NCI-H2081 (cell line): ENCODE measurements around the gene MYL12B.
"Not testable (repeated sequence)": the region's sequence is repeated elsewhere in the genome, so short reads cannot be mapped to it uniquely, and the experiment has no call there.

Source experiments
- DNase-seq, 2 experiments: peaks; one replicate each; lab custom pipeline; 2025; lab: John Stamatoyannopoulos, UW

The MYL12B gene

DNA sequence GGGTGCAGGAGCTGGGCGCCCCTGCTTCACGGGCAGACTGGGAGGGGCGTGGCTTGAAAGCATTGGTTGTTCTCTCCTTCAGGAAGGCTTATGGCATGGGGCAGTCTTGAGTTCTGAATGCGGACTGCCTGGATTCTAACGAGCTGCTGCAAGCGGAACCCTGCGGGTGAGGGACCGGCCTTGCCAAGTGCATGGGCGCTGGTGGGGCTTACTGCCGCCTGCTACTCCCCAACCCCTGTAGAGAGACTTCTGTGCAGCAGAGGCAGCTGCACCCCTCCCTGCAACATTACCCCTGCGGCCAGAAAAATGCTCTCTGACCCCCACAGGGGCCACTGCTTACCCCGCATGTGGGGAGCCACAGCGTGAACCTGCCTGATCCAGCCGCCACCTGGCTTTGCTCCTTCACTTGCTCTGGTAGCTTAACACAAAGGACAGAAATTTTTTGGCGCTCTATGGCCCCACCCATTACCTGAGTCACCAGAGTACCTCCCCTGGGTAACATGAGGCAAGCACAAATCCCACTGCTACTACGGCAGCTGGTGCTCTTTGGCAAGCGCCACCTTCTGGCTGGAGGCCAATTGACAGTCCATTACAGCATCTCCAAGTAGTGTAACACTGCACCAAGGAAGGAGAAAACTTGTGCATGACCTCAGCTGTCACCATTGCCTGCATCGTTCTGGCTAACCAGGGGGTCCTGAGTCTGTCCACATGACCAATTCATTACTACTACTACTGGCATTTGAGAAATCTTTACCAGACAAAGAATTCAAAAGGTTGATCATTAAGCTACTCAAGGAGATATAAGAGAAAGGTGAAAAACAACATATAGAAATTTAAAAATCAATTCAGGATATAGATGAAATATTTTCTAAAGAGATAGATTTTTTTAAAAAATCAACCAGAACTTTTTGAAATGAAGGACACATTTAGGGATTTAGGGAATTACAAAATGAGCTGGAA, 35.4 kb downstream of the MYL12B start:
- peak; percentile 91 to 96 for DNase-seq

DNA sequence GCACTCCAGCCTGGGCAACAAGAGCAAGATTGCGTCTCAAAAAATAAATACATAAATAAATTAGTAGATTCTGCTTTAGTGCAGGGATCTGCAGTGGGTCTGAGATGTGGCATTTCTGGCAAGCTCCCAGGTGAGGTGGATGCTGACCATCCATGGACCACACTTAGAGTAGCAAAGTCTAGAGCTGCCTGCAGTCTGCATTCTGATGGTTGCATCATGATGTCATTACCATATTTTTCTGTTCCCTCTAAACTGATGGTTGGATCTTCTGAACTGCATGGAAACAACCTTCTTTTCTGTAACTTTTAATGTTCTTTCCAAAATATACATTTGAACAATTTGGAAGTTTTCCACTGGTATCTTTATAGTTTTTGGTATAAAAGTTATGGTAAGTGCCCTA, 42.9 kb downstream of the MYL12B start:
- no peak for DNase-seq

DNA sequence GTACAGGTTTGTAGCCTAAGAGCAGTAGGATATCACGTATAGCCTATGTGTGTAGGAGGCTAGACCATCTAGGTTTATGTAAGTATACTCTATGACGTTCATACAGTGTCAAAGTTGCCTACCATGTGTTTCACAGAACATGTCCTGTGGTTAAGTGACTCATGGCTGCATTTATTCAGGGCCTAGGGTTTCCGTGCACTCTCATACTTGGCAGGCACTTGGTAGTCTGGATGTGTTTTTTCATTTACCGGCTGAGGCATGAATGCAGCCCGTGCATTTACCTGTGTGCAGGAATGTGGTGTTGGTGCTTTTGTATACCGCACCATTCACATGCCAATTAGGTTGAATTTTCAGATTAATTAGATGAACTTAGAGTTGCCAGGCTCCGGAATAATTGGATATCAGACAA, 43.4 kb downstream of the MYL12B start:
- DNase-seq, result no peak

DNA sequence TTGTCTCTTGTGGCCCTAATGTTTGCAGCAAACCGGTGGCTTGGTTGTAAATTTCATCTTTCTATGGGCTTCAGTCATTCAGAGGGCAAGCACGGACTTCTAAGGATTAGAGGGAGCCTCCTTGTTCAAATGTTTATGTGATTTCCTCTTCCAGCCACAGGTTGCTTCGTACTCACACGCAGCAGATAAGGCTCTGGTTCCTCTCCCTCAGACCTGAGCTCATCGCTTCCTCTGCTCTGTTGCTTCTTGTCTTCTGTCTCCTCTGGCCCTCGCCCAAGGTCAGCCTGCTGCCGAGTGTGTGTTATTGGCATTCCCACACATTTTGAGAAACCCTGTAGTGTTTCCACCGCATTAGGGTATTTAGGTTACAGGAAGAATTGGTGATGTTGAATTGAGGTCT, 44.0 kb downstream of the MYL12B start:
- DNase-seq, result no peak

DNA sequence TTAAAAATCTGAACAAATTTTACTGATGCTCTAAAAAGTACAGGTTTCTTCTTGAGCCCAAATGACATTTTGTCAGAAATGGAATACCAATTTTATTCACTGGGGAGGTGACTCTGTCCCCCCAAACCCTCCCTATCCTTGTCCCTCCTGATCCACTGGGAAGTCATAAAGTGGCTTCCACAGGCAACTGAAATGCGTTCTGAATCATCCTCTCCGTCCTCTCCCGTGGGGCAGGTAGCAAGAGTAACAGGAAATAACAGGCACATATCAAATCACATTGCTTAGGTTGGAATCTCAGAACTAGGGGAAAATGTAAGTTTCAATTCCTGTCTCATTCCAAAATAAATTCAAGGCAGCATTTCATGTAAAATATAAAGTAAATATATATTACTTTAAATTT, 44.5 kb downstream of the MYL12B start:
- no peak for DNase-seq

DNA sequence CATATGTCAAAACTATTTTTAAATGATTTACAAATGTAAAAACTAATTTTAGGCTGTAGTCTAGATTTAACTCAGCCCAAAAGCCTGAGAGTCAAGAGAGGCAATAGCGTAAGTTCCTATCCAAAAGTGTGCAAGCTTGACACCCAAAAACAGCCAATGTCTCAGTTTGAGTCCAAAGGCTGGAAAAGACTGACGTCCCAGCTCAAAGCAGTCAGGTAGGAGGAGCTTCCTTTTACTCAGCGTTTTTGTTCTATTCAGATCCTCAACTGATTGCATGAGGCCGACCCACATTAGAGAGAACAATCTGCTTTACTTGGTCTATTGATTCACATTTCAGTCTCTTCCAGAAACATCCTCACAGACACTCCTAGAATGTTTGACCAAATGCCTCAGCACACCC, 51.8 kb downstream of the MYL12B start:
- no peak for DNase-seq

DNA sequence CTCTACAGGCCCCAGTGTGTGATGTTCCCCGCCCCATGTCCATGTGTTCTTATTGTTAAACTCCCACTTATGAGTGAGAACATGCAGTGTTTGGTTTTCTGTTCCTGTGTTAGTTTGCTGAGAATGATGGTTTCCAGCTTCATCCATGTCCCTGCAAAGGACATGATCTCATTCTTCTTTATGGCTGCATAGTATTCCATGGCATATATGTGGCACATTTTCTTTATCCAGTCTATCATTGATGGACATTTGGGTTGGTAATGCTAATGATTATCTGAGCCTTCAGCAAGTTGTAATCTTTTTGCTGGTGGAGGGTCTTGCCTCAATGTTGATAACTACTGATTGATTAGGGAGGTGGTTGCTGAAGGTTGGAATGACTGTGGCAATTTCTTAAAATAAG, 53.4 kb downstream of the MYL12B start:
- not testable (repeated sequence) for DNase-seq

DNA sequence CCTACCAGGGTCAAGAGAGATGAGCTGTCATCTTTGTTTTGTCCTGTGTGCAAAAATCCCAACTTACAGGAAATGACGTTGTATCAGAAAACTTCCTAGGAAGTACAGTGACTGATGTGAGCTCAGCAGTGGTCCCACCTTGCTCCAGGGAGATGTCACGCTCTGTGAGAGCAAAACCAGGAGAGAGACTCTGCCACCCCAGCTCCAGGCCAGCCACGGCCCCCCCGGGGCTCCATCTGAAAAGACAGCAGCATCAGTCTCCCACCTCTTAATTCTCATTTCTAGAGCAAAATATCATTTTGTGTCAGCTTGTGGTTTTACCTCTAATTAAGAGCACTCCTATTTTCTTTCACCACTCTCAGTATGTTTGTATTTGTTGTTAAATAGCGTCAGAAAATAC, 57.5 kb downstream of the MYL12B start:
- DNase-seq, result no peak

DNA sequence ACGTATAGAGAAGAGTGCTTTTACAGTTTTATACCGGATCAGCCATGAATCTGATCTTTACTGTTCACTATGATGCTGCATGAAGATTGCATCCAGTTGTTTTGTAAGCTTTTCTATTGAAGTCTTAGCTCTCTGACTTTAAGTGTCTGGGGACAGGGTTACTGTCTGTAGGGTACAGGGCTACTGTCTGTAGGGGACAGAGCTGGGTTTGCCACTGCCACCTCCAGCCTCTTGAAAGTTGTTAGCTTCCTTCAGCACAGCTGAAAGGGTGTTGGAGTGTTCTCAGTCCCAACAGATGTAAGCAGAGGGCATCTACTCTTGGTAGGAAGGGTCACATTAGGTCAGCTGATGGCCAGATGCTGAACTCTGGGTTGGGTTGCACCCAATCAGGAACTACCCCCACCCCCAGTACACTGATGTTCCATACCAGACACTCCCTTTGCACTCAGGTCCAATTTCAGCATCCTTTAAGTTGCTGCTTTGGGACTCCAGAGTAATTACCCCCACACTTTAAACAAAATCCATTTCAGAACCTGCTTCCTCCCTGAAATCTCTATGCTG, 58.0 kb downstream of the MYL12B start:
- DNase-seq, result no peak

DNA sequence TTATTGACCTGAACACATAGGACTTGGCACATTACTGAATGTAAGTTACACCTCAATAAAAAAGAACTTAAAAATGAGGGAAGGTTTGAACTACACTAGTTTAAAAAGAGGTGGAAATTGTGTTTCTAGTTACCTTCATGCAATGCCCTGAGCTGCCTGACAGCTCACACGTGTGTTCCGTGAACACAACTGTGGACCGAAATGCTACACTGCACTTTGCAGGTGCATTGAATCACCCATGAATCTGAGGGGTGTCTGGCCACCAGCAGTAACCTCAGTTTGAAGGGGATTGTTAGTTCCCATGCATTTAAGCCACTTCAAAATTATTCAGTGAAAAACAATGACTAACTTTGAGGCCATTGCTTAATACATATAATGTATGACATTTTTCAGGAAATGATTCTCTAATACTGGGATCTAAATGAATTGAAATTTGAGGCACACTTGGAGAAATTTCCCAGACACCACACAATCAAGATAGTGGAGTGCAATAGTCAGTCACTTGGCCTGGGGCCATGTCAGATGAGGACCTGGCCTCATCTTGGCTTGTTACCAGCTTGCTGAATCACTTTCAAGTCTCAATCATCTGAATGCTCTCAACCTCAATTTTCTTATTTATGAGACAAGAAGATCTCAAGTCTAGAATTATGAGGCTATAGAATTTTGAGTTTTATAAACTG, 59.3 kb downstream of the MYL12B start:
- DNase-seq, result no peak

DNA sequence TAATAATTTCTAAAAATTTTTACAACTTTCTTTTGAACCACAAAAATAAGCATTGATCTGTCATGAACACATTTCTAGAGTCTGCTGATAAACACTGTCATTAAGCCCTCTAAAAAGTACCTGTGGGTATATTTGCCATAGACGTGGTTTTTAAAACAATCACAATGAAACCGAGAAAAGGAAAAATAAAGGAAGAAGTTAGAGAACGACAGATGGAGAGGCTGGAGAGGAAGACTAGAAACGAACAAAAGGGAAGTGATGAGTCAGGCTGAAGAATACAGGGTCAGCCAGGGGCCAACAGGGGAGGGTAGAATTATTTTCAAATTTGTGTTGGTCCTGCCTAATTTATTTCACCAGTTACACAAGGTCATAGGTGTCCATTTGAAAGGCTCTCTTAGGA, 62.0 kb downstream of the MYL12B start:
- no peak for DNase-seq
